Measurements from ENCODE around the gene DUSP18.

GRCh38 chr22:30687358-30687757 lies 19.7 kb upstream of the DUSP18 start:
- no peak for TF ChIP-seq CTCF (IDR thresholded peaks at IDR 0.05)
- no peak for TF ChIP-seq POLR2A (IDR thresholded peaks at IDR 0.05)
- TF ChIP-seq POLR2AphosphoS5 (IDR thresholded peaks at IDR 0.05), result no peak

All from breast epithelium (tissue), 3 donors.